Testis (tissue), 2 donors: ENCODE measurements around the gene EFNA3.

Source experiments
- CTCF ChIP-seq, 3 experiments: fragments of 450-650 bp in 2 of 3; fragments of 200-600 bp in 1 of 3; sonication (generic) in 1 of 3; IDR thresholded peaks; one replicate each; pipeline ENCODE4 v1.5.1; 2016 to 2019; ENCODE audit warnings: antibody characterized with exemption in 3 of 3, mild to moderate bottlenecking in 2 of 3, moderate library complexity in 1 of 3
- POLR2A ChIP-seq: fragments of 450-650 bp; IDR thresholded peaks from one replicate; pipeline ENCODE4 v1.6.1; 2017; ENCODE audit warnings: antibody characterized with exemption, mild to moderate bottlenecking, moderate library complexity

- TF ChIP-seq CTCF (IDR thresholded peaks at IDR 0.05) (no peak), POLR2A (no peak)
Observed at GRCh38 chr1:155106862-155107261, 28.2 kb downstream of the EFNA3 start.
